Stimulated activated memory B cell treated with anti-CD40 and anti-IgM and Interleukin-4, amounts not matched to agents 10 μg/mL and 1 μg/mL and 100 μg/mL, for 72 hours (primary cell): ENCODE measurements around the gene PDE2A.
"Not testable (repeated sequence)": the region's sequence is repeated elsewhere in the genome, so short reads cannot be mapped to it uniquely, and the experiment has no call there.

Experiments used
- ATAC-seq: fragments of 150-1000 bp; cut with Tn5 transposase; 2 replicates; pipeline ENCODE4 v1.10.0; 2021
- H3K27ac Mint-ChIP-seq: one replicate; pipeline ENCODE4 v1.8.0; 2022; ENCODE audit warnings: mild to moderate bottlenecking, mixed read lengths
- H3K27me3 Mint-ChIP-seq: one replicate; pipeline ENCODE4 v1.8.0; 2022; ENCODE audit warnings: mixed read lengths
- H3K36me3 Mint-ChIP-seq: one replicate; pipeline ENCODE4 v1.8.0; 2022; ENCODE audit warnings: mixed read lengths
- H3K4me1 Mint-ChIP-seq: one replicate; pipeline ENCODE4 v1.8.0; 2022; ENCODE audit warnings: mixed read lengths
- H3K4me3 Mint-ChIP-seq: one replicate; pipeline ENCODE4 v1.8.0; 2022; ENCODE audit warnings: mild to moderate bottlenecking, moderate library complexity, mixed read lengths
- H3K9me3 Mint-ChIP-seq: one replicate; pipeline ENCODE4 v1.8.0; 2022; ENCODE audit warnings: mixed read lengths

Gene PDE2A

GRCh38 chr11:72574548-72575460 lies 99.4 kb downstream of the PDE2A start:
- H3K4me1 Mint-ChIP-seq, result peaks cover 2% of the 10 kb centered on the region
- no peak overlapping the region for H3K27ac Mint-ChIP-seq
- H3K9me3 Mint-ChIP-seq, result no peaks in the 10 kb centered on the region
- H3K4me3 Mint-ChIP-seq, result no peak overlapping the region
- no peak for ATAC-seq
- peaks cover 57% of the 10 kb centered on the region for H3K27me3 Mint-ChIP-seq
- H3K36me3 Mint-ChIP-seq, result no peaks in the 10 kb centered on the region

GRCh38 chr11:72573855-72574445 lies 100.3 kb downstream of the PDE2A start:
- peaks cover 59% of the 10 kb centered on the region for H3K27me3 Mint-ChIP-seq
- ATAC-seq, result no peak
- no peaks in the 10 kb centered on the region for H3K36me3 Mint-ChIP-seq
- no peak overlapping the region for H3K4me3 Mint-ChIP-seq
- H3K4me1 Mint-ChIP-seq, result no peaks in the 10 kb centered on the region
- no peaks in the 10 kb centered on the region for H3K9me3 Mint-ChIP-seq
- no peak overlapping the region for H3K27ac Mint-ChIP-seq

GRCh38 chr11:72573072-72573854 lies 101.0 kb downstream of the PDE2A start:
- Mint-ChIP-seq H3K27me3 (peaks cover 62% of the 10 kb centered on the region), H3K36me3 (no peaks in the 10 kb centered on the region), H3K9me3 (no peaks in the 10 kb centered on the region), H3K27ac (no peak overlapping the region), H3K4me1 (no peaks in the 10 kb centered on the region), H3K4me3 (no peak overlapping the region)
- ATAC-seq, result no peak

- not testable (repeated sequence) for H3K36me3 Mint-ChIP-seq, H3K4me1 Mint-ChIP-seq, H3K4me3 Mint-ChIP-seq, H3K9me3 Mint-ChIP-seq, ATAC-seq, H3K27ac Mint-ChIP-seq
- peaks cover 68% of the 10 kb centered on the region for H3K27me3 Mint-ChIP-seq
Measured at GRCh38 chr11:72572540-72572939, 101.7 kb downstream of the PDE2A start.

GRCh38 chr11:72570893-72571661 lies 103.1 kb downstream of the PDE2A start:
- H3K27ac Mint-ChIP-seq, result no peak overlapping the region
- H3K36me3 Mint-ChIP-seq, result no peaks in the 10 kb centered on the region
- no peaks in the 10 kb centered on the region for H3K9me3 Mint-ChIP-seq
- peaks cover 68% of the 10 kb centered on the region for H3K27me3 Mint-ChIP-seq
- no peaks in the 10 kb centered on the region for H3K4me1 Mint-ChIP-seq
- no peak overlapping the region for H3K4me3 Mint-ChIP-seq
- ATAC-seq, result no peak

GRCh38 chr11:72569966-72570892 lies 104.0 kb downstream of the PDE2A start:
- Mint-ChIP-seq H3K36me3 (no peaks in the 10 kb centered on the region), H3K27ac (no peak overlapping the region), H3K4me1 (no peaks in the 10 kb centered on the region), H3K4me3 (no peak overlapping the region), H3K9me3 (no peaks in the 10 kb centered on the region), H3K27me3 (peaks cover 59% of the 10 kb centered on the region)
- no peak for ATAC-seq

GRCh38 chr11:72568861-72569260 lies 105.4 kb downstream of the PDE2A start:
- Mint-ChIP-seq H3K4me3 (no peak overlapping the region), H3K9me3 (no peaks in the 10 kb centered on the region), H3K27ac (no peak overlapping the region), H3K4me1 (no peaks in the 10 kb centered on the region), H3K27me3 (peaks cover 46% of the 10 kb centered on the region), H3K36me3 (no peaks in the 10 kb centered on the region)
- no peak for ATAC-seq

- no peak for ATAC-seq
- Mint-ChIP-seq H3K27me3 (no peaks in the 10 kb centered on the region), H3K36me3 (no peaks in the 10 kb centered on the region), H3K4me1 (no peaks in the 10 kb centered on the region), H3K9me3 (no peaks in the 10 kb centered on the region), H3K27ac (no peak overlapping the region), H3K4me3 (no peak overlapping the region)
Measured at GRCh38 chr11:72562431-72562830, 111.8 kb downstream of the PDE2A start.

GRCh38 chr11:72561856-72562255 lies 112.4 kb downstream of the PDE2A start:
- H3K36me3 Mint-ChIP-seq, result no peaks in the 10 kb centered on the region
- H3K27me3 Mint-ChIP-seq, result peaks cover 2% of the 10 kb centered on the region
- no peaks in the 10 kb centered on the region for H3K9me3 Mint-ChIP-seq
- no peak for ATAC-seq
- H3K27ac Mint-ChIP-seq, result no peak overlapping the region
- no peaks in the 10 kb centered on the region for H3K4me1 Mint-ChIP-seq
- H3K4me3 Mint-ChIP-seq, result no peak overlapping the region

- H3K27ac Mint-ChIP-seq, ATAC-seq, H3K9me3 Mint-ChIP-seq, H3K4me1 Mint-ChIP-seq, H3K4me3 Mint-ChIP-seq, H3K36me3 Mint-ChIP-seq: not testable (repeated sequence)
- peaks cover 12% of the 10 kb centered on the region for H3K27me3 Mint-ChIP-seq
Measured at GRCh38 chr11:72560864-72561263, 113.4 kb downstream of the PDE2A start.

- Mint-ChIP-seq H3K27ac (no peak overlapping the region), H3K27me3 (peaks cover 48% of the 10 kb centered on the region), H3K9me3 (no peaks in the 10 kb centered on the region), H3K4me1 (no peaks in the 10 kb centered on the region), H3K4me3 (no peak overlapping the region), H3K36me3 (no peaks in the 10 kb centered on the region)
- no peak for ATAC-seq
Measured at GRCh38 chr11:72556433-72556832, 117.8 kb downstream of the PDE2A start.

- peaks cover 53% of the 10 kb centered on the region for H3K27me3 Mint-ChIP-seq
- not testable (repeated sequence) for H3K27ac Mint-ChIP-seq, H3K36me3 Mint-ChIP-seq, ATAC-seq, H3K9me3 Mint-ChIP-seq, H3K4me3 Mint-ChIP-seq, H3K4me1 Mint-ChIP-seq
Measured at GRCh38 chr11:72555014-72555522, 119.2 kb downstream of the PDE2A start.

GRCh38 chr11:72553706-72554105 lies 120.5 kb downstream of the PDE2A start:
- no peaks in the 10 kb centered on the region for H3K4me1 Mint-ChIP-seq
- H3K36me3 Mint-ChIP-seq, result no peaks in the 10 kb centered on the region
- no peak overlapping the region for H3K27ac Mint-ChIP-seq
- no peaks in the 10 kb centered on the region for H3K9me3 Mint-ChIP-seq
- no peak for ATAC-seq
- H3K27me3 Mint-ChIP-seq, result peaks cover 62% of the 10 kb centered on the region
- no peak overlapping the region for H3K4me3 Mint-ChIP-seq

GRCh38 chr11:72552399-72552910 lies 121.8 kb downstream of the PDE2A start:
- no peak overlapping the region for H3K4me3 Mint-ChIP-seq
- H3K27me3 Mint-ChIP-seq, result peaks cover 62% of the 10 kb centered on the region
- H3K27ac Mint-ChIP-seq, result no peak overlapping the region

More at GRCh38 chr11:72552399-72552910, 121.8 kb downstream of the PDE2A start:
- Mint-ChIP-seq H3K9me3 (no peaks in the 10 kb centered on the region), H3K4me1 (no peaks in the 10 kb centered on the region), H3K36me3 (no peaks in the 10 kb centered on the region)
- no peak for ATAC-seq
